Measurements from ENCODE around the gene TAF1.
"Not testable (repeated sequence)": the region's sequence is repeated elsewhere in the genome, so short reads cannot be mapped to it uniquely, and the experiment has no call there.

The TAF1 gene

DNA sequence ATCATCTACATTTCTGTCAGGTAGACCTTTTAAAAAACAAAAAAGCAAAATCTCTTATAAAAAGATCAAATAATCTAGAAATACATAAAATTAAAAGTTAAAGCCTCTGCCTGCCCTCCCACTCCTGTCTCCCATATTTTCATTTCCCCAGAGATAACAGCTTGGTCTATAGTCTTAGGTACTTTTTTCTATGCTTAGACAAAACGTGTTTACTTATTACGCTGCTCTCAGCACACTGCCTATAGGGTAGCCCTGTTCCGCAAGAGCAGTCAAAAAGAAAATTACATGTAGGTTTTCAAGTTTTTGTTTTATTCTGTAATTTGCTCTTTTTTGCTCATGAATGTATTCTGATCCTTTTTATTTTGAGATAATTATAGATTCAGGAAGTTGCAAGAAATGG is 73.3 kb downstream of the TAF1 start:
- Histone ChIP-seq H3K4me1 (ENCODE audit: insufficient read depth, low read length, poor library complexity, severe bottlenecking) (peaks cover 11% of the 10 kb centered on the region), H3K9ac (ENCODE audit: low read depth, low read length, poor library complexity, severe bottlenecking) (no peak overlapping the region), H3K79me2 (ENCODE audit: insufficient read depth, low read length) (no peaks in the 10 kb centered on the region), H4K20me1 (ENCODE audit: insufficient read depth, low read length, poor library complexity, severe bottlenecking) (no peaks in the 10 kb centered on the region), H2AFZ (ENCODE audit: low read length) (no peak overlapping the region), H3K9me2 (replicated peaks; ENCODE audit: low read depth, low read length) (no peaks in the 10 kb centered on the region), H3K4me2 (ENCODE audit: low read depth, low read length, poor library complexity, severe bottlenecking) (no peak overlapping the region), H3K9me3 (ENCODE audit: insufficient read depth, low read depth, low read length) (no peaks in the 10 kb centered on the region), H3F3A (ENCODE audit: low read depth) (no peaks in the 10 kb centered on the region), H3K27me3 (ENCODE audit: insufficient read depth, low read length, poor library complexity, severe bottlenecking) (no peaks in the 10 kb centered on the region), H3K36me3 (ENCODE audit: insufficient read depth, low read length) (no peaks in the 10 kb centered on the region), H3K4me3 (ENCODE audit: low read length, poor library complexity, severe bottlenecking) (no peak overlapping the region)
- no peak for TF ChIP-seq EZH2phosphoT487 (IDR thresholded peaks at IDR 0.05; ENCODE audit: borderline replicate concordance)
- no peak for TF ChIP-seq CTCF (conservative IDR thresholded peaks at IDR 0.05; ENCODE audit: low read length)

DNA sequence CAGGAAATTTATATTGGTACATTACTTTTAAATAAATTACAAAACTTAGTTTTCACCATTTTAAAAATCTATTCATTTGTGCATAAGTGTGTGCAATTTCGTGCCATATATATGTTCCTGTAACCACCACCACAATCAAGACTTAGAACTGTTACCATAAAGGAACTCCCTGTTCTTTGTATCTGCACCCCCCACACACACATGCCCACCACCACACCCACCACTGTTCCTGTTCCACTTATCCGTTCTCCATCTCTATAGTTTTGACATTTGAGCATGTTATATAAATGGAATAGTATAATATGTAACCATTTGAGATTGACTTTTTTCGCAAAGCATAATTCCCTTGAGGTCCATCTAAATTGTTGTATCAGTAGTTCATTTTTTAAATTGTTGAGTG is 73.7 kb downstream of the TAF1 start:
- H3K4me2 ChIP-seq (ENCODE audit: low read depth, low read length, poor library complexity, severe bottlenecking) = no peak overlapping the region
- no peaks in the 10 kb centered on the region for H3F3A ChIP-seq (ENCODE audit: low read depth)
- no peaks in the 10 kb centered on the region for H3K27me3 ChIP-seq (ENCODE audit: insufficient read depth, low read length, poor library complexity, severe bottlenecking)
- H3K9ac ChIP-seq (ENCODE audit: low read depth, low read length, poor library complexity, severe bottlenecking) = no peak overlapping the region
- H3K4me3 ChIP-seq (ENCODE audit: low read length, poor library complexity, severe bottlenecking) = no peak overlapping the region
- H2AFZ ChIP-seq (ENCODE audit: low read length) = no peak overlapping the region
- no peaks in the 10 kb centered on the region for H4K20me1 ChIP-seq (ENCODE audit: insufficient read depth, low read length, poor library complexity, severe bottlenecking)
- no peaks in the 10 kb centered on the region for H3K79me2 ChIP-seq (ENCODE audit: insufficient read depth, low read length)
- TF ChIP-seq CTCF (conservative IDR thresholded peaks at IDR 0.05; ENCODE audit: low read length) (no peak), EZH2phosphoT487 (IDR thresholded peaks at IDR 0.05; ENCODE audit: borderline replicate concordance) (no peak)
- peaks cover 11% of the 10 kb centered on the region for H3K4me1 ChIP-seq (ENCODE audit: insufficient read depth, low read length, poor library complexity, severe bottlenecking)
- H3K9me2 ChIP-seq (replicated peaks; ENCODE audit: low read depth, low read length) = no peaks in the 10 kb centered on the region
- H3K36me3 ChIP-seq (ENCODE audit: insufficient read depth, low read length) = no peaks in the 10 kb centered on the region
- H3K9me3 ChIP-seq (ENCODE audit: insufficient read depth, low read depth, low read length) = no peaks in the 10 kb centered on the region

- H3K79me2 ChIP-seq (ENCODE audit: insufficient read depth, low read length) = no peaks in the 10 kb centered on the region
- no peaks in the 10 kb centered on the region for H3F3A ChIP-seq (ENCODE audit: low read depth)
- H3K36me3 ChIP-seq (ENCODE audit: insufficient read depth, low read length) = no peaks in the 10 kb centered on the region
- H3K4me3 ChIP-seq (ENCODE audit: low read length, poor library complexity, severe bottlenecking) = no peak overlapping the region
- no peaks in the 10 kb centered on the region for H3K9me3 ChIP-seq (ENCODE audit: insufficient read depth, low read depth, low read length)
- no peak overlapping the region for H3K9ac ChIP-seq (ENCODE audit: low read depth, low read length, poor library complexity, severe bottlenecking)
- H2AFZ ChIP-seq (ENCODE audit: low read length) = no peak overlapping the region
- no peaks in the 10 kb centered on the region for H3K27me3 ChIP-seq (ENCODE audit: insufficient read depth, low read length, poor library complexity, severe bottlenecking)
- no peaks in the 10 kb centered on the region for H4K20me1 ChIP-seq (ENCODE audit: insufficient read depth, low read length, poor library complexity, severe bottlenecking)
- H3K9me2 ChIP-seq (replicated peaks; ENCODE audit: low read depth, low read length) = no peaks in the 10 kb centered on the region
- TF ChIP-seq CTCF (conservative IDR thresholded peaks at IDR 0.05; ENCODE audit: low read length) = no peak
- no peak for TF ChIP-seq EZH2phosphoT487 (IDR thresholded peaks at IDR 0.05; ENCODE audit: borderline replicate concordance)
- no peak overlapping the region for H3K4me2 ChIP-seq (ENCODE audit: low read depth, low read length, poor library complexity, severe bottlenecking)
- peaks cover 11% of the 10 kb centered on the region for H3K4me1 ChIP-seq (ENCODE audit: insufficient read depth, low read length, poor library complexity, severe bottlenecking)
Observed at GRCh38 chrX:71440401-71440800, 74.2 kb downstream of the TAF1 start.

GRCh38 chrX:71441809-71442208 is 75.7 kb downstream of the TAF1 start:
- H4K20me1 ChIP-seq (ENCODE audit: insufficient read depth, low read length, poor library complexity, severe bottlenecking); H3K4me2 ChIP-seq (ENCODE audit: low read depth, low read length, poor library complexity, severe bottlenecking); H3K27me3 ChIP-seq (ENCODE audit: insufficient read depth, low read length, poor library complexity, severe bottlenecking); H3K9ac ChIP-seq (ENCODE audit: low read depth, low read length, poor library complexity, severe bottlenecking); H3K9me2 ChIP-seq (replicated peaks; ENCODE audit: low read depth, low read length); H3F3A ChIP-seq (ENCODE audit: low read depth); H2AFZ ChIP-seq (ENCODE audit: low read length); H3K36me3 ChIP-seq (ENCODE audit: insufficient read depth, low read length); H3K79me2 ChIP-seq (ENCODE audit: insufficient read depth, low read length); H3K4me3 ChIP-seq (ENCODE audit: low read length, poor library complexity, severe bottlenecking); H3K9me3 ChIP-seq (ENCODE audit: insufficient read depth, low read depth, low read length): not testable (repeated sequence)
- peaks cover 11% of the 10 kb centered on the region for H3K4me1 ChIP-seq (ENCODE audit: insufficient read depth, low read length, poor library complexity, severe bottlenecking)

Measured in Loucy (cell line).